OCI-M2 (cell line): ENCODE data around the gene RAP2A.

Experiments used
- DNase-seq: peaks from one replicate; lab custom pipeline; 2025; ENCODE audit not compliant: unreplicated experiment; lab: John Stamatoyannopoulos, UW

RAP2A gene

DNA sequence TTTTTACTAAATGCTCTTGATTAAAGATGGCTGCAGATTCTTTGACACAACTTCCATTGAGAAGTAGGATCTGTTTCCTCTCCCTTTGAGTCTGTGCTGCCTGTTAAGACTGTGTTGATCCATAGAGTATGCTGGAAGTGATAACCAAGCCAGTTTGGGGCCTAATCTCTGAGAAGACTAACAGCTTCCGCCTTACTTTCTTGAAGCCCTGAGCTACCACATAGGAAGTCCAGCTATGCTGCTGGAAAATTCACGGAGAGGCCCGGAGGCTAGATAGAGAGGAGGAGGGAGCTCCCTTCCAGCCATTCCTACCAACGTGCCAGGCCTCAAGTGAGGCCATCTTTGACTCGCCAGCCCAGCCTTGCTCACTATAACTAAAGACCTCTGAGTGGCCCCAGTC is 12.5 kb downstream of the RAP2A start:
- no peak for DNase-seq

DNA sequence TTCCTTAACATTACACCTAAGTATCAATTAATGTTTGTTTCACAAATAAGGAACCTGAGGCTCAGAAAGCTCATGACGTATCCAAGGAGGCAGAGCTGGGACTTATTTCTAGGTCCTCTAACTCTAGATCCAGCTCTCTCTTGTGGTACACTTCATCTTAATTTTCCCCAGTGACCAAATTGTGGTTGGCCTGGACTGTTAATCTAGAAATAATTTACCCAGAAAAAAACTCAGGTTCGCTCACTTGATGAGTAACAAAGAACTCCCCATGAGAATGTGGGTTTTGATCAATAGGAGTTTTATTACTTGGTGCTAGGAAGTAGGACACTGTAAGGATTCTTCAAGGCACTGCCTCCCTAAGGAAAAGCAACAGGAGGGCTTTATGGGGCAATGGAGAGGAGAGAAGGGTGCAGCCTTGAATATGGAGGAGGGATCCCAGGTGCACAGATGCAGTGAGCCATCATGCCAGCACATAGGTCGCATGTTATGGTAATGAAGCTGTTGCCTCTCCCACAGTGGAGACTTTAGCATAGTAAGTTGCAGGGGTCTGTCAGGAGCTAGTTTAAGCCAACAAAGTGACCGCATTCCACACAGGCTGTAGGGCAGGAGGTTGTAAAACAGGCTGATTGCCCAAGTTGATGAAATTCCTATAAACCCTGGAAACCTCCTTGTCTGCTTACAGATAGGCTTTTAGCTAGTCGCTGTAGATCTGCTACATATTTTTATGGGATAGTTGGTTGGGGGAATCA is 14.7 kb downstream of the RAP2A start:
- no peak for DNase-seq

DNA sequence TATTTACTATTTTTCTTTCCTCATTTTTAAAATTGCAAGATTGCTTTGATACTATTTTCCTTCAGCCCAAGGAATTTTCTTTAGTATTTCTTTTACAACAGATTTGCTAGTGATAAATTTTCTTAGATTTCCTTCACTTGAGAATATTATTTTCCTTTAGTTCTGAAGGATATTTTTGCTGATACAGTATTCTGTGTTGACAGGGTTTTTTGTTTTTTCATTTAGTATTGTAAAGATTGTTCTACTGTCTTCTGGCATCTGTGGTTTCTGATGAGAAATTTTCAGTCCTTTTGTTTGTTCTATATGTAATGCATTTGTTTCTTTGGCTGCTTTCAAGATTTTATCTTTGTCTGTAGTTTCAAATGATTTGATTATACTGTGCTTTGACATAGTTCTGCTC is 20.7 kb downstream of the RAP2A start:
- DNase-seq = no peak

DNA sequence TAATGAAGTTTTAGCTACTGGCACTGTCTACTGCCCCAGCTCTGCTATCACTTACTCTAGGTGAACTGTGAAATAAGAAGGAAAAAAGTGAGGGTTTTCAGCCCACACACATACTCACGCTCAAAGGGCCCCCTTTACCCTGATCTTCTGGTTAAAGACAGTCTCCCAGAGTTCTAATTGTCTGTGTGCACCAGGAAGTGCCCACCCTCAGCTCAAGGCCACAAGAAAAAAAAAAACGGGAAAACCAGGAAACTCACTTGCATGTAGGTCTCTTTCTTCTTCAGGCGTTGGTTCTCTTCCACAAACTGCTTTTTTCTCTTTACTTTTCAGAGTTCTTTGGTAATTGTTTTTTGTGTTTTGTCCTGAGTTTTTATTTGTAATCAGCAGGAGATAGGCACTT is 22.1 kb downstream of the RAP2A start:
- no peak for DNase-seq

DNA sequence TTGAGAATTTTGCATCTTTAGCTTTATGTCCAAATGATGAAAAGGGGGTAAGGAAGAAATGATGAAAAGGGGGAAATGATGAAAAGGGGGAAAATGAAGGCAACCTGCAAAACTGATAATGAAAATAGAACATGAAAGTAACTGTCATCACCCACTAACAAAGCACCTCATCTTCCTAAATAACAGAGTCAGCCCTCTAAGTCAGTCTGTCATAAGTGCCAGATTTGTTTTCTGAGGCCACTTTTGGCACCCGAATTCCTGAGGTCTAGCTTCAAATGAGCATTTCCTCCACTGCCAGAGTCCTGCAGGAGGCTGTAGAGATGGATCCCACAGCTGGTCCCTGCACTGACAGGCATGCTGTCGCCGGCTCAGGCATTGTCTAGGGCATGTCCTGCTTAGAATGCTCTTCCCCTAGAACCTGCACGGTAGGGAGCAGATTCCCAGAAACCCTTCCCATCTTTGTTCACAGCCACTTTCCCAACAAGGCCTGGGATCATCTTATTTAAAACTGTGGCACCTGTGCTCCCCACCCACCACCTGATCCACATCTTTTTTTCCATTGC is 25.3 kb downstream of the RAP2A start:
- DNase-seq = no peak

DNA sequence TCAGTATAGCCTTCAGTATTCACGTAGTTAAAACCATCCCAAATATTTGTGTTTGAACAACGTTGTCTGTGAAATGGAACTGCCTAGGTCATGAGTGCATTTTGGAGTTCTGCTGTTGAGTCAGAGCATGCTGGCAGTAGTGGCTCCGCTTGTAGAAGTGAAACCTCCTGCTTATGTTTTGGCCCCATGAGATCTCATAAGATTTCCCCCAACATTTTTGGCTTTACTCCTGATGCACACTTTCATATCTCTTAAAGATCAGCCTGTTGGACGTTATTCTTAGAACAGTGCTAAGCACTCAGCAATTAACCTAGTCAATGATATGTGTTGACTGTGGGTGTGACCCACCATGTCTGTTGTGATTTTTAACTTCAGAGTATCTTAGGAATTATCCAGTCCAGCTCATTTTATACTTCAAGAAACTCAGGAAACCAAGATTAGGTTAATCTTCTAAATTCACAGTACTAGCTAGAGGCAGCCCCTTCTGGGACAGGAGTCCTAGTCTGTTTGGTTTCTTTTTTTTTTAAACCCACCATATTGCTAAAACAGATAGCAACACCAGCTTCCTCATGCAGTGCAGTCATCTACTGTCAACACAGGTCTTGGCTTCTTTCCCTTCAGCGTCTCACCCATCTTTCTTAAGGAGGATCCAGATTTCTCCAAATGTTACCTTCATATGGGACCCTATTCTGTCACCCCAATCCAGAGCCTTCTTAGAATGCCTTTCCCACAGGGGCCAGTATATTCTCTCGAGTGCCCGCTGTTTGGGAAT is 26.2 kb downstream of the RAP2A start:
- DNase-seq = no peak

DNA sequence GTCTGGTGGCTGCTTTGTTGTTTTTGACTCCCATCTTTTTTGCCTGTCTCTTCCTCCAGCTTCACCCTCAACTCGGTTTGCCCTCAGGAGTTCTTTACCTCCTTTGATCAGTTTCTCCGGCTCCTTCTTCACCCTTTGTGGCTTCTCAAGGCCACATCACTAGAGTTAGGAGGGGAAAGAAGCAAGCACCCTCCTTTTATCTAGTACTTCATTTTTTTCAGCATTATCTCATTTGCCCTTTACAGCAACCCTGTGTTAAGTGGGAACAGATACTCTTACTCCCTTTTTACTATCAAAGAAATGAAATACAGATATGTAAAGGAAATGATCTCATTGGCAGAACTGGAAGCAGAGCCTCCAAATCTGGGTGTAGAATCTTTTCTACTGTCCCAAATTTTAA is 26.9 kb downstream of the RAP2A start:
- no peak for DNase-seq

DNA sequence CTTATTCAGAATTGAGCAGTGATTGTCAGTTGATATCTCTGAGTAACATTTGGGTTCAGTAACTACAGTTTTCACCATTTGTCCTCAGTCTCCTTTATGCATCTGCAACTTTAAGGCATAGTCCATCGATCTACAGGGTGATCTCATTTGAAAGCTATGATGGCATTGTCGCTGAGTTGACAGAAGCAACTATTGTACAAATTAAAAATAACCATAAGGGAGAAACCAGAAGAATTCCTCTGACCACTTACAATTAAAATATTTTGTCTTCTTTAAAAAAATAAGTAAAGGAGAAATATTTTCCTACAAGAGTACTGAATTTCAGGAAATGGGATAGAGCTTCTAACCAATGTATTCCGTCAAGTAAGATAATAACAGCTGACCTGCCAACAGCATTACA is 30.6 kb downstream of the RAP2A start:
- no peak for DNase-seq

DNA sequence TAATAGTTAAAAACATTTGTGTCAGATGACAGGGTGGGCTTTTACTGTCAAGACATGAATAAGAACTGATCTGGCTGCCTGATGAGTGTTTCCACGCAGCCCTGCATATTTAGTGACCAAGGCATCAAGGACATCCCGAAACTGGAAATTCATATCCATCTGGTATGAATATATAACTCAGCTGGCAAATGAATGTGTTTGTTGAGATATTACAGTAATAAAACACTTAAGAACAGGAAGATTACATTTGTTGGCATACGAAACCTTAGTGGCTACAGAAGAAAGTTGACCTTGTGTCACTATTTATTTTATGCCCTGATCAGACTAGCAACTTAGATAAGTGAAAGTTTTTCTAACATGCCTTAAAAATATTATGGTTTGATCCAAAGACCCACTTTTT is 32.8 kb downstream of the RAP2A start:
- DNase-seq = no peak

DNA sequence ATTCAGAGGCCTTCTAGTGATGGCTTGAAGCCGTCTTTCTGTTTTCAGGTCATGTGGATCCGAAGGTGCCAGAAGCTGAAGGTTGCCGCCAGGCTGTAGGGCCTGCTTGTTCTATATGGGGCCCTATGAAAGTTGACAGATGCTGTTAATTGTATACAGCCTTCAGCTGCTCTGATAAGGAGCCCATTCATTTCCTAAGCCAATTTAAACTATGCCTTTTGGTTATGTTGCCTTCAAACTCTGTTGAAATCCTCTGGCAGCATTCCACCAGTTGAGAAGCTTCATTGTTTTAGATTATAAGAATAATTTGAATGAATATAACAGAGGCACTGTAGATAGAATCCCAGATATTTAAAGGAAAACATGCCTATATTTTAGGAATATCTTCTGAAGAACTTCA is 34.4 kb downstream of the RAP2A start:
- DNase-seq = no peak

DNA sequence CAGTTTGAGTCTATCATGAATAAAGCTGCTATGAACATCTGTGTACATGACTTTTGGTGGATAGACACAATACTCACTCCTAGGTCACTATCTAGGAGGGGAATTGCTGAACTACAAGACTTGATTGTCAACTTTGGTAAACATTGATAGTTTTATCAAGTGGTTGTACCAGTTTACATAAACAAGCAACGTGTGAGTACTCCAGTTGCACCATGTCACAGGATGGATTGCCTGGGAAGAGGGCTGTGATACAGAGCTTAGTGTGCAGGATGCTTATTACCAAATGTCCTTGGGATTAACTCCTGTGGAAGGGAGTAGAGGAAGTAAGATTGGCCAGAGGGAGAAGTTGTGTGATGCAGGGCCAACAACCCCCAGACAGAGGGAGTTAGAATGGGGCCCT is 37.7 kb downstream of the RAP2A start:
- no peak for DNase-seq

DNA sequence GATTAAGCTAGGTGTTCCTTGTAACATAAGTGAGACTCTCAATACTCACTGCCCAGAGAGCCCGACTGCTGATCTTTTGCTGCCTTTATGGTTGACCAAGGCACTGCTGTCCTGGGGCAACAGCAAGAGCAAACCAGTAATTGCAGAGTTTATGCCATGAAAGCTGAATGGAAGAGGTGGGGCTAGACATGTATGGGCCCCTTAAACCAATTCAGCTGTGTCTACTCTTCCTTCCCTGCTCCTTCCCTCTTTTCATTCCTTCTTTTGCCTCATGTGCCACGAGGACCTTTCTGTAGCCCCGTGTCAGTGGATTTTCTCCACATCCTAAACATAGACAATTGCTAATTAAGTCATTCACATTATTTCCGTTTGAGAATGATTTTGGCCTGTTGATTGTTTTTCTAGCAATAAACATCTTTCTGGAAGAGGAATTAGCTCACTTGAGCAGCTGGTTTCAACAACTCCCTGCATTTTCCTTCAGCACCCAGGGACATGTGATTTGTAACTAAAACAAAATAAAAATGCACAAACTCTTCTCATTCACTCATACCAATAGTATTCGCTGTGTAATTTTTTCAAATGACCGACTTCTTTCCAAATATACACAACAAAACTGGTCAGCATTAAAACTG is 40.5 kb downstream of the RAP2A start:
- DNase-seq = no peak

DNA sequence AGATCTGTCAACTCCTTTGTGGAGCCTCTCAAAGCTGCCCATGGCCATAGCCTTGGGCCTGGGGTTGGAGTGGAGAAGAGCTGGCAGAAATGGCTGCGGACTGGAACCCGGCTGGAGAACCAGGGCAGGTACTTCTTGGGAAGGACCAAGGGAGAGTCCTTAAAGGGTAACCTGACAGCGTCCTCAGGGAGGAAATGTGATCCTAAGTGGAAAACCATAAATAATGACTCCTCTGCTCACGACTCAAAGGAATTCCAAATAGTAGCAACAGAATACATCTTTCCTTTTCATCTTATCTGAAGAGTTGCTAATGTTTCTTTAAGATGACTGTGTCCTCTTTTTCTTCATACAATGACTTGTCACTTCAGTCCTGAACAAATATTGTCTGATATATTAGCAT is 41.0 kb downstream of the RAP2A start:
- DNase-seq = no peak

DNA sequence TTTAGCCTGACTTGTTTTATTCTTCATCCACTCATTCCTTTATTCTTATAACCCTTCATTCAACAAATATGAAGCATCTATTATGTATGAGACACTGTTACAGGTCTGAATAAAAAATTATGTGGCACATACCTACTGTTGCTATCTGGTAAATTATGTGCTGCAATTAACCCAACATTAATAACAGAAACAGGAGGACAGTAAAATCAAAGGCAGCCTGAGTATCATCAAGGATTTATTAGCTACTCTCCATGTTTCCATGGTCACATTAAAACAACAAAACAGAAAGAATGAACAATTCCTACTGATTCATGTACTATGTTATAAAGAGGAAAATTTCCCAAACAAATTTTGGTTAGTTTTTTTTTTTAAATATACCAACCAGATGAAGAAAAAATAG is 43.9 kb downstream of the RAP2A start:
- no peak for DNase-seq

DNA sequence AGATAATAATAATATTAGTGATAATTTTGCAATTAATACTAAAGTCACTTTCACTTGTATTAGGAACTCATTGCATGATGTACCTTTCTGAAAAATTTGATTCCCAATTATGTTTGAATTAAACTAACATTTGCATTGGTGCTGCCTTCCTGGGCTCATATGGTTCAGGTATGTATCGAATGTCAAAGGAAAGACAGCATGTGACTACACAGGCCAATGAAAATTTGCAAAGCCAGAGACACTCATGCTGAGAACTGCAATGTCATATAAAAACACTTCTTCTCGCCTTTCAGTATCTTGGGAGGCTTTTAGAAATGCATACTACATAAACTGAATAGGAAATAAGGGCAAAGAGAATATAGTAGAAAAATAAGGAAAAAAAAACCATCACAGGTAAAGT is 44.3 kb downstream of the RAP2A start:
- DNase-seq = no peak

DNA sequence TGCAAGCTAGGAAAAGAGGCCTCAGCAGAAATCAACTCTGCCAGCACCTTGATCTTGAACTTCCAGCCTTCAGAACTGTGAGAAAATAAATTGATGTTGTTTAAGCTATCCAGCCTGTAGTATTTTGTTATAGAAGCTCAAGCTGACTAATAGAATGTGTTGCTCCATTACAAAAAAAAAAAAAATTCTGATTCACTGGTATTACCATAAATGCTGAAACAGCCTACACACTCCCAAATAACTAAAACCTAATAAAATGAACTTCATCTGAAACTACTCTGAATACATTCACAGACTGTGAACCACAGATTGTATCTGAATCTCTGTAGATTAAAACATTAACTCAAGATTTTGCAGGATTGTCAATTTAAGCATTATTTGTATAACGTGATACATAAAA is 49.5 kb downstream of the RAP2A start:
- no peak for DNase-seq

DNA sequence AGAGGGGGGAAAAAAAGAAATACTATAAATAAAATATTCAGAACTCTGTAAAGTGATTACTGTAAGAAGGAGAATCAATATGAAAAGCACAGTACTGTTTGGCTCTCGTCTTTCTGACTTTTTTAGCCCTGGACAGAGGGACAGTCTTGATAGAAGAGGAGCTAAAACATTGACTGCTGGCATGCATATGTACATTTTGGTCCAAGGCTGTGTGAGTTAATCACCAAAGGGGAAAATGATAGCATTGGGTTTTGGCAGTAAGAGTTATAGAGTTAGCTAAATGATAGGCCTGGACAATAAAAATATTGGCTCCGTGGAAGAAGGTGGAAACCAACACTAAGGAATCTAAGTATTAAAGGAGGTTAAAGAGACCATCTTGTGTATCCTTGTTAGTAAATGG is 50.3 kb downstream of the RAP2A start:
- no peak for DNase-seq

DNA sequence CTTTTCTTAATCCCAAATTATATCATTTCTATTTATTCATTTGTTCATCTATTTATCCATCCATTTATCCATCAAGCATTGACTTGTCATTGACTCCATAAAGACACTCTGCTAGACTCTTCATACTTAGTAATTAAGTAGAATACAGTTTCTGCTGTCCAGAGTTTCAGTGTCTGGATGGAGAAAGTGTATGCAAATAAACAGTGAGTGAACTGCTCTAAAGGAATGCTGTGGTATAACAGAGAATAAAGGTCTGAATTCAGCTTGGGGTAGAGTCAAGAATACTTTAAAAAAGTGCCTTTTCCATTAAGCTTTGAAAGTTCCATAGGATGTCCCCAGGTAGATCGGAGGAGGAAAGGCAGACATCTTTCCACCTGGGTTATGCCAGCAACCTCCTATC is 51.4 kb downstream of the RAP2A start:
- DNase-seq = no peak

DNA sequence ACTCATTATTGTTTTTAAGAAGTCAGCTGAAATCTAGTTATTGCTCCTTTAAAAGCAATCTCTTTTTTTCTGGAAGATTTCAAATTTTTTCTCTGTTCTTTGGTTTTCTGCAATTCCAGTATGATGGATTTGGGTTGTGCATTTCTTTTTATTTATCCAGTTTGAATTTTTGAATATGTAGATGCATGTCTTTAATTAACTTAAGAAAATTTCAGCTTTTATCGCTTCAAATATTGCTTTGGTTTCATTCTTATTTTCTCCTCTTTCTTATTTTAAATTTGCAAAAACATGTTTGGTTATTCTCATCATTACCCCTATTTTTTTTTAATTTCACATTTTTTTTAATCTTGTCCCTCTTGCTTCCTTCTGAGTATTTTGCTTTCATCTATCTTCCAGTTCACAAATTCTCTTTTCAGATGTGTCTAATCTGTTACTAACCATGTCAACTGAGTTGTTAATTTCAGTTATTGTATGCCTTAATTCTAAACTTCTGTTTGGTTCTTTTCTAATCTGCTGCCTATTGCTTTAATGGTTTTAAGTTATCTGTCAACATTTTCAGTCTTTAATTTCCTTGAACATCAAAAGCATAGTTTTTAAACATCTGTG is 56.8 kb downstream of the RAP2A start:
- no peak for DNase-seq

DNA sequence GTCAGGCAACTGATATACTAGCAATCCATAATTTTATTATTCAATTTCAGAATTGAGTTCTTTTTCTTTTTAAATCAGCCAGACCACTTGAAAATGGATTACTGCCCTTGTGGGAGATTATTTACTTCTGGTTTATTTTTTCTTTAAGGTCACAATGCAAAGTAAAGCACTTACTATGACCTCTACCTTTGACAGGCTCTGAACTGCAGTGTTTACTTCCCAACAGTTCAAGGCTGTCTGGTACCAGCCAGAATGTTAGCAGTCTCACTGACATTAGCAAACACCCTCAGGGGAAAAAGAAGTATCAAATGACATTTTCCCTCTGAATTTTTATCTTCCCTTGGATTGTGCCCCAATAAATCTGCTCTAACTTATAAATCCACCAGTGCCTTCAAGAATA is 57.5 kb downstream of the RAP2A start:
- no peak for DNase-seq

DNA sequence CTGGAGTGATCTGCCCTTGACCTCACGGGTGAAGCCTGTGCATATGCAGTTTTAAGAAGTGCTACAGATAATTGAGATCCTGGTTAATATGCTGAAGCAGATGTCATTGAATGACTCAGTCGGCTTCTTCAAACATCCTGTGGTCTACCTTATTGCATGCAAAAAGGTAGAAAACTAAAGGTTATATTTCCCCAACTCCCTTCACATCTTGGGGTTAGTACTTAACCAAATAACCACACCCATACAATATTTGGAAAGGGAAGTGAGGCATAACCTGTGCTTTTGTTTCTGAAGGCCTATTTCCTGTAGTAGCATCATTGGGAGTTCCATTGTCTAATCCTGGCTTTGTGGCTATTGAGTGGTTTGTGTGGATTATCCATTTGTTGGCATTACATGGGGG is 58.3 kb downstream of the RAP2A start:
- no peak for DNase-seq
